GM12891 (cell line): ENCODE results near the gene OLFML2A.

ENCODE experiments used
- DNase-seq: peaks from one replicate; pipeline ENCODE4 v3.0.0; 2011; ENCODE audit warnings: low spot score; ENCODE audit not compliant: insufficient read length
- FAIRE-seq: peaks from 2 replicates; lab custom pipeline; 2011; peaks lifted over from hg19 to GRCh38; lab: Jason Lieb, UNC
- PAX5 ChIP-seq: IDR thresholded peaks from 2 replicates; pipeline ENCODE4 v1.6.1; 2011; ENCODE audit warnings: low read length, moderate library complexity, mild to moderate bottlenecking; ENCODE audit not compliant: insufficient read depth, severe bottlenecking
- POLR2A ChIP-seq: IDR thresholded peaks from 2 replicates; pipeline ENCODE4 v1.6.1; 2011; ENCODE audit warnings: low read depth, low read length, control low read depth
- POLR2AphosphoS5 ChIP-seq: IDR thresholded peaks from 2 replicates; pipeline ENCODE4 v1.6.1; 2011; ENCODE audit warnings: low read depth, low read length, control low read depth
- POU2F2 ChIP-seq: IDR thresholded peaks from 2 replicates; pipeline ENCODE4 v1.6.1; 2011; ENCODE audit warnings: low read depth, mild to moderate bottlenecking, control low read depth, low read length, moderate library complexity
- SPI1 ChIP-seq: IDR thresholded peaks from 2 replicates; pipeline ENCODE4 v1.6.1; 2011; ENCODE audit warnings: low read depth, low read length, control low read depth
- TAF1 ChIP-seq: IDR thresholded peaks from 2 replicates; pipeline ENCODE4 v1.6.1; 2011; ENCODE audit warnings: low read depth, low read length, control low read depth

The OLFML2A gene

GRCh38 chr9:124814164-124814535, 37.2 kb downstream of the OLFML2A start:
- FAIRE-seq = no peak
- TF ChIP-seq POLR2AphosphoS5 = no peak
- DNase-seq = no peak

GRCh38 chr9:124815601-124816000, 38.7 kb downstream of the OLFML2A start:
- TF ChIP-seq PAX5 (no peak), POLR2A (no peak), SPI1 (no peak), POLR2AphosphoS5 (no peak), POU2F2 (no peak), TAF1 (no peak)
- DNase-seq = no peak
- no peak for FAIRE-seq

GRCh38 chr9:124818431-124819281, 41.7 kb downstream of the OLFML2A start:
- no peak for DNase-seq
- TF ChIP-seq POLR2AphosphoS5 = no peak
- no peak for TF ChIP-seq PAX5
- no peak for TF ChIP-seq POU2F2
- no peak for TF ChIP-seq TAF1
- TF ChIP-seq SPI1 = no peak
- TF ChIP-seq POLR2A = no peak
- FAIRE-seq = peak; percentile 40

GRCh38 chr9:124820698-124821623, 44.0 kb downstream of the OLFML2A start:
- FAIRE-seq = no peak
- DNase-seq = no peak
- TF ChIP-seq PAX5 (no peak), SPI1 (no peak), TAF1 (no peak)

- FAIRE-seq = no peak
These were observed 51.8 kb downstream of the OLFML2A start for GRCh38 chr9:124828489-124829333.

GRCh38 chr9:124829334-124829669, 52.4 kb downstream of the OLFML2A start:
- TF ChIP-seq SPI1 (no peak), TAF1 (no peak), POLR2AphosphoS5 (no peak), POU2F2 (no peak), PAX5 (no peak), POLR2A (no peak)
- FAIRE-seq = no peak
- DNase-seq = no peak

More at GRCh38 chr9:124828489-124829333, 51.8 kb downstream of the OLFML2A start:
- no peak for DNase-seq
- TF ChIP-seq POLR2AphosphoS5 (no peak), TAF1 (no peak), POU2F2 (no peak), POLR2A (no peak), SPI1 (no peak), PAX5 (no peak)

- no peak for FAIRE-seq
- TF ChIP-seq POLR2A (no peak), PAX5 (no peak), POLR2AphosphoS5 (no peak), POU2F2 (no peak), SPI1 (no peak), TAF1 (no peak)
- no peak for DNase-seq
These were observed 53.7 kb downstream of the OLFML2A start for GRCh38 chr9:124830593-124830992.

GRCh38 chr9:124831642-124832364, 54.9 kb downstream of the OLFML2A start:
- TF ChIP-seq SPI1 (no peak), PAX5 (no peak), POU2F2 (no peak), TAF1 (no peak), POLR2AphosphoS5 (no peak), POLR2A (no peak)
- FAIRE-seq (no peak), DNase-seq (no peak)

- FAIRE-seq (no peak), DNase-seq (no peak)
- no peak for TF ChIP-seq PAX5
- no peak for TF ChIP-seq TAF1
- TF ChIP-seq POLR2A = no peak
- TF ChIP-seq POLR2AphosphoS5 = no peak
- no peak for TF ChIP-seq SPI1
- TF ChIP-seq POU2F2 = no peak
These were observed 57.7 kb downstream of the OLFML2A start for GRCh38 chr9:124834591-124834990.
